HCT116 (cell line): ENCODE measurements around the gene SCN2A. TPM values are rescaled to one million over a fixed set of nuclear protein-coding genes. Genes with fewer than 3 reads are reported as not detected.

Source experiments
- ATAC-seq: fragments of 200-7000 bp; cut with Tn5 transposase; 2 replicates; pipeline ENCODE4 v1.9.1; 2020; ENCODE audit warnings: mild to moderate bottlenecking, moderate library complexity
- BruUV-seq: library from RNA; stranded (reverse); fragments of 400-500 nt; replicated peaks from 2 replicates; lab custom pipeline; 2021; lab: Mats Ljungman, UMichigan
- CTCF ChIA-PET: fragments of 300-600 bp; sonication (Branson Sonifier 250); formaldehyde crosslinking; loops from one replicate; lab custom pipeline; 2021; ENCODE audit warnings: antibody characterized with exemption; lab: Charles Lee
- POLR2A ChIA-PET: fragments of 300-600, 350-600 bp; sonication (Branson Sonifier 250); formaldehyde crosslinking; loops from one replicate; lab custom pipeline; 2021; ENCODE audit warnings: antibody characterized with exemption; lab: Charles Lee
- RAD21 ChIA-PET, 2 experiments: fragments of 300-600 bp; sonication (Branson Sonifier 250); formaldehyde crosslinking; loops; one replicate each; lab custom pipeline; 2023; ENCODE audit warnings: low total read pairs in 2 of 2; ENCODE audit not compliant: uncharacterized antibody in 2 of 2, unreplicated experiment in 2 of 2, low non-redundant PET in 1 of 2; lab: Charles Lee
- DNase-seq: peaks from one replicate; pipeline ENCODE4 v3.0.0-alpha.2; 2010; ENCODE audit warnings: low read depth, low spot score
- H2AFZ ChIP-seq: fragments of 200-600 bp; shearing (Covaris generic), sonication (generic); 2 replicates; pipeline ENCODE4 v1.6.1; 2017; ENCODE audit warnings: low read depth, mixed run types, mixed read lengths, antibody characterized with exemption, low read length; ENCODE audit not compliant: poor library complexity, severe bottlenecking
- H3K27ac ChIP-seq: 2 replicates; pipeline ENCODE4 v1.5.1; 2012; ENCODE audit warnings: low read depth, low read length
- H3K27me3 ChIP-seq: fragments of 200-600 bp; sonication (generic); 2 replicates; pipeline ENCODE4 v1.6.1; 2016; ENCODE audit warnings: mixed run types, low read length, mixed read lengths; ENCODE audit not compliant: insufficient read depth
- H3K36me3 ChIP-seq, 2 experiments: fragments of 200-500 bp in 1 of 2; fragments of 200-600 bp in 1 of 2; sonication (Bioruptor generic) in 1 of 2; sonication (generic) in 1 of 2; 2 replicates each; pipeline versions ENCODE4 v1.5.1 to v1.6.1; 2014 to 2016; ENCODE audit warnings: low read length in 2 of 2, inconsistent platforms in 1 of 2, mixed read lengths in 1 of 2, mixed run types in 1 of 2; ENCODE audit not compliant: insufficient read depth in 2 of 2, control insufficient read depth in 1 of 2
- H3K4me1 ChIP-seq, 2 experiments: fragments of 200-600 bp in 1 of 2; sonication (generic) in 1 of 2; 2 replicates each; pipeline versions ENCODE4 v1.5.1 to v1.6.1; 2012 to 2017; ENCODE audit warnings: low read length in 2 of 2, inconsistent platforms in 1 of 2, mild to moderate bottlenecking in 1 of 2, mixed read lengths in 1 of 2, mixed run types in 1 of 2, moderate library complexity in 1 of 2; ENCODE audit not compliant: insufficient read depth in 2 of 2, control insufficient read depth in 1 of 2
- H3K4me2 ChIP-seq: fragments of 200-600 bp; sonication (generic); 2 replicates; pipeline ENCODE4 v1.6.1; 2017; ENCODE audit warnings: mixed run types, low read length, mixed read lengths
- H3K4me3 ChIP-seq, 2 experiments: fragments of 200-600 bp in 1 of 2; sonication (generic) in 1 of 2; replicated peaks in 1 of 2; 2 replicates each; pipeline ENCODE4 v1.5.1; 2011 to 2016; ENCODE audit warnings: low read length in 2 of 2, control low read depth in 1 of 2, low read depth in 1 of 2, mild to moderate bottlenecking in 1 of 2, mixed read lengths in 1 of 2, mixed run types in 1 of 2
- H3K79me2 ChIP-seq: fragments of 200-600 bp; sonication (generic); 2 replicates; pipeline ENCODE4 v1.6.1; 2017; ENCODE audit warnings: mild to moderate bottlenecking, mixed run types, low read length, moderate library complexity, mixed read lengths; ENCODE audit not compliant: insufficient read depth
- H3K9ac ChIP-seq: fragments of 200-600 bp; sonication (generic); 2 replicates; pipeline ENCODE4 v1.6.1; 2016; ENCODE audit warnings: low read length, mixed read lengths
- H3K9me2 ChIP-seq: fragments of 200-600 bp; sonication (generic), shearing (Covaris generic); 2 replicates; pipeline ENCODE4 v1.6.1; 2017; ENCODE audit warnings: mixed run types, mild to moderate bottlenecking, moderate library complexity; ENCODE audit not compliant: insufficient read depth
- H3K9me3 ChIP-seq, 2 experiments: fragments of 200-500 bp in 1 of 2; fragments of 200-600 bp in 1 of 2; sonication (Bioruptor generic) in 1 of 2; sonication (generic) in 1 of 2; 2 replicates each; pipeline ENCODE4 v1.6.1; 2014 to 2017; ENCODE audit warnings: low read length in 2 of 2, mixed read lengths in 2 of 2, inconsistent platforms in 1 of 2, low read depth in 1 of 2, mild to moderate bottlenecking in 1 of 2, mixed run types in 1 of 2, moderate library complexity in 1 of 2; ENCODE audit not compliant: control insufficient read depth in 1 of 2, insufficient read depth in 1 of 2
- H4K20me1 ChIP-seq: fragments of 200-600 bp; sonication (generic), shearing (Covaris generic); 2 replicates; pipeline ENCODE4 v1.6.1; 2017; ENCODE audit warnings: mixed run types, mild to moderate bottlenecking, moderate library complexity; ENCODE audit not compliant: insufficient read depth
- CBX3 ChIP-seq: IDR thresholded peaks from 2 replicates; pipeline ENCODE4 v1.6.1; 2012; ENCODE audit warnings: low read depth
- EGR1 ChIP-seq: IDR thresholded peaks from 2 replicates; pipeline ENCODE4 v1.6.1; 2012; ENCODE audit warnings: low read depth
- ELF1 ChIP-seq: IDR thresholded peaks from 2 replicates; pipeline ENCODE4 v1.6.1; 2012; ENCODE audit warnings: low read depth, borderline replicate concordance
- EZH2phosphoT487 ChIP-seq: fragments of 200-600 bp; IDR thresholded peaks from 2 replicates; pipeline ENCODE4 v1.6.1; 2018; ENCODE audit warnings: antibody characterized with exemption, borderline replicate concordance
- FOSL1 ChIP-seq: IDR thresholded peaks from 2 replicates; pipeline ENCODE4 v1.6.1; 2012; ENCODE audit warnings: low read depth
- JUND ChIP-seq: IDR thresholded peaks from 2 replicates; pipeline ENCODE4 v1.6.1; 2012
- POLR2A ChIP-seq: IDR thresholded peaks from 2 replicates; pipeline ENCODE4 v1.7.0; 2011; ENCODE audit warnings: borderline replicate concordance; ENCODE audit not compliant: insufficient read depth, insufficient read length; ENCODE audit errors: extremely low read depth
- RAD21 ChIP-seq: IDR thresholded peaks from 2 replicates; pipeline ENCODE4 v1.6.1; 2012; ENCODE audit warnings: low read depth, mild to moderate bottlenecking
- REST ChIP-seq: IDR thresholded peaks from 2 replicates; pipeline ENCODE4 v1.6.1; 2012; ENCODE audit warnings: low read depth
- SIN3A ChIP-seq: IDR thresholded peaks from 2 replicates; pipeline ENCODE4 v1.6.1; 2012; ENCODE audit warnings: low read depth
- SP1 ChIP-seq: IDR thresholded peaks from 2 replicates; pipeline ENCODE4 v1.6.1; 2012; ENCODE audit warnings: low read depth
- SRF ChIP-seq: IDR thresholded peaks from 2 replicates; pipeline ENCODE4 v1.6.1; 2012; ENCODE audit warnings: low read depth
- TCF7L2 ChIP-seq: IDR thresholded peaks from 2 replicates; pipeline ENCODE4 v1.7.0; 2011; ENCODE audit warnings: borderline replicate concordance, inconsistent platforms; ENCODE audit not compliant: insufficient read depth, insufficient read length; ENCODE audit errors: extremely low read depth
- YY1 ChIP-seq: IDR thresholded peaks from 2 replicates; pipeline ENCODE4 v1.6.1; 2011; ENCODE audit warnings: low read length, low read depth, moderate library complexity, mild to moderate bottlenecking; ENCODE audit not compliant: insufficient replicate concordance; ENCODE audit errors: extremely low read depth
- ZNF274 ChIP-seq: fragments of 200-500 bp; sonication (Bioruptor generic); IDR thresholded peaks from 2 replicates; pipeline ENCODE4 v1.6.1; 2014; ENCODE audit warnings: mild to moderate bottlenecking, low read depth, low read length, inconsistent platforms
- intact Hi-C: fragments of 100-400 bp; cut with micrococcal nuclease; formaldehyde crosslinking; loops from 2 replicates; pipeline ENCODE4 v1.10.0; 2022
- total RNA-seq: library from RNA; stranded (reverse); gene quantifications from one replicate; pipeline ENCODE4 v1.2.1, GENCODE V29; 2021; ENCODE audit not compliant: unreplicated experiment
- TF ChIP-seq, protein P1 (sequence below): IDR thresholded peaks from 2 replicates; pipeline ENCODE4 v1.6.1; 2011; ENCODE audit warnings: mild to moderate bottlenecking, low read length, moderate library complexity; ENCODE audit not compliant: insufficient replicate concordance; ENCODE audit errors: extremely low read depth
- TF ChIP-seq, protein P2 (sequence below): IDR thresholded peaks from 2 replicates; pipeline ENCODE4 v1.6.1; 2012

Gene SCN2A
- total RNA-seq, 1 experiment from 2014 or later: 0.25 TPM

GRCh38 chr2:165410276-165410675, 171.1 kb downstream of the SCN2A start:
- no peak for ATAC-seq
- Histone ChIP-seq H3K4me3 (no peak overlapping the region), H3K36me3 (no peaks in the 10 kb centered on the region), H3K4me2 (no peak overlapping the region), H3K27ac (no peak overlapping the region), H3K9me2 (no peaks in the 10 kb centered on the region), H2AFZ (no peak overlapping the region), H3K9me3 (no peaks in the 10 kb centered on the region), H3K79me2 (no peaks in the 10 kb centered on the region), H3K4me1 (no peaks in the 10 kb centered on the region), H4K20me1 (no peaks in the 10 kb centered on the region), H3K9ac (no peak overlapping the region), H3K27me3 (no peaks in the 10 kb centered on the region)
- ChIA-PET POLR2A (no interaction called here), CTCF (no interaction called here), RAD21 (no interaction called here)
- no TSS peak for BruUV-seq
- intact Hi-C loops: no loop called here
- TF ChIP-seq SRF (no peak), SIN3A (no peak), EGR1 (no peak), SP1 (no peak), ZNF274 (no peak), FOSL1 (no peak), RAD21 (no peak)
- no peak for DNase-seq

DNA sequence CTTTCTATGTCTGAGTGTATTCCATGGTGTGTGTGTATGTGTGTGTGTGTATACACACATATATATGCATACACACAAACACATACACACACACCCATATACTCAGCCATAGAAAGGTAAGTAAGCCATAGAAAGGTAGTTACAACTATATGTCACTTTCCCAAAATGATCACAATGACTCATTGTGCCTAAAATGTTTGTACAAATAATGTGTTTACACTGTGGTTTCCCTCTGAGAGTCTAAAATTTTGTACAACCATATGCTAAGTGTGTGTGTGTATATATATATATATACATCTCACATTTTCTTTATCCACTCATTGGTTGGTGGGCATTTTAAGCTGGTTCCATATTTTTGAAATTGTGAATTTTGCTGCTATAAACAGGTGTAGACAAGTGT, 175.0 kb downstream of the SCN2A start:
- Histone ChIP-seq H3K4me2 (no peak overlapping the region), H3K79me2 (no peaks in the 10 kb centered on the region), H3K9me3 (no peaks in the 10 kb centered on the region), H2AFZ (no peak overlapping the region), H3K4me3 (no peak overlapping the region), H3K27ac (no peak overlapping the region), H3K36me3 (no peaks in the 10 kb centered on the region), H3K27me3 (no peaks in the 10 kb centered on the region), H4K20me1 (no peaks in the 10 kb centered on the region), H3K9ac (no peak overlapping the region), H3K4me1 (no peaks in the 10 kb centered on the region), H3K9me2 (no peaks in the 10 kb centered on the region)
- intact Hi-C loops: no loop called here
- ATAC-seq (no peak), DNase-seq (no peak)
- ChIA-PET POLR2A (no interaction called here), CTCF (no interaction called here), RAD21 (no interaction called here)
- BruUV-seq: no TSS peak
- TF ChIP-seq YY1 (no peak), EZH2phosphoT487 (no peak), ELF1 (no peak), JUND (no peak), REST (no peak), EGR1 (no peak), CBX3 (no peak), FOSL1 (no peak), POLR2A (no peak), TCF7L2 (no peak), SP1 (no peak)
- TF ChIP-seq, protein P1, sequence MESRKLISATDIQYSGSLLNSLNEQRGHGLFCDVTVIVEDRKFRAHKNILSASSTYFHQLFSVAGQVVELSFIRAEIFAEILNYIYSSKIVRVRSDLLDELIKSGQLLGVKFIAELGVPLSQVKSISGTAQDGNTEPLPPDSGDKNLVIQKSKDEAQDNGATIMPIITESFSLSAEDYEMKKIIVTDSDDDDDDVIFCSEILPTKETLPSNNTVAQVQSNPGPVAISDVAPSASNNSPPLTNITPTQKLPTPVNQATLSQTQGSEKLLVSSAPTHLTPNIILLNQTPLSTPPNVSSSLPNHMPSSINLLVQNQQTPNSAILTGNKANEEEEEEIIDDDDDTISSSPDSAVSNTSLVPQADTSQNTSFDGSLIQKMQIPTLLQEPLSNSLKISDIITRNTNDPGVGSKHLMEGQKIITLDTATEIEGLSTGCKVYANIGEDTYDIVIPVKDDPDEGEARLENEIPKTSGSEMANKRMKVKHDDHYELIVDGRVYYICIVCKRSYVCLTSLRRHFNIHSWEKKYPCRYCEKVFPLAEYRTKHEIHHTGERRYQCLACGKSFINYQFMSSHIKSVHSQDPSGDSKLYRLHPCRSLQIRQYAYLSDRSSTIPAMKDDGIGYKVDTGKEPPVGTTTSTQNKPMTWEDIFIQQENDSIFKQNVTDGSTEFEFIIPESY: no peak
- TF ChIP-seq, protein P2, sequence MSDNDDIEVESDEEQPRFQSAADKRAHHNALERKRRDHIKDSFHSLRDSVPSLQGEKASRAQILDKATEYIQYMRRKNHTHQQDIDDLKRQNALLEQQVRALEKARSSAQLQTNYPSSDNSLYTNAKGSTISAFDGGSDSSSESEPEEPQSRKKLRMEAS: no peak
